ENCODE results near the gene GLT6D1.

DNA sequence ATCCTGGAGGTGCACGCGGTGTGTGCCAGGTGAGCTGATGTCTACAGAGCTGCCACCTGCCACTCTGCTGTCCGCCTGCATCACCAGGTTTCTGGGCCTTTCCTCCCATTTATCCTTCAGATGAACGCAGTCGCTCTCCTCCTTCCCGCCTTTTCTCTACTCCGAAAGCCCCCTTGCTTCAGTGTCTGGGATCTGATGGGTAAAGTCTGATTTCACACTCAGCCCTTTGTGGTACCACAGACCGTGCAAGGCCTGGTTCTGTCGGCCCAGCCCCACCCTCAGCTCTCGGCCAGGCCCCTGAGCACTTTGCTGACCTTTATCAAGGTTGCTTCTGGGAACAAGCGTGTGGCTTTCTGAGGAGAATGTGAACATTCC, 32.5 kb downstream of the GLT6D1 start:
- no peak for TF ChIP-seq POLR2A (IDR thresholded peaks at IDR 0.05; ENCODE audit: low read depth, low read length)
- TF ChIP-seq POLR2AphosphoS5 (IDR thresholded peaks at IDR 0.05; ENCODE audit: low read depth, low read length) = no peak
- TF ChIP-seq TAF1 (IDR thresholded peaks at IDR 0.05; ENCODE audit: low read depth, low read length) = no peak

Data from GM12891 (cell line).